Measurements from ENCODE around the gene KRTAP29-1.
"Not testable (repeated sequence)": the region's sequence is repeated elsewhere in the genome, so short reads cannot be mapped to it uniquely, and the experiment has no call there.

KRTAP29-1 gene

GRCh38 chr17:41301916-41302901, at the start of gene KRTAP29-1:
KRTAP29-1 (minus strand) TSS chr17:41302851; CDS start chr17:41302851, 0 bp downstream.
- intact Hi-C loops (cut with DNase I; ENCODE audit: low total_unique reads) = no loop called here
- Histone ChIP-seq H3K9me3 (no peaks in the 10 kb centered on the region), H3K36me3 (no peaks in the 10 kb centered on the region), H3K27ac (no peak within 1 kb of the TSS), H3K4me1 (peaks cover 0 to 3% (median 0%) of the 10 kb centered on the region in 4 donors), H3K4me3 (no peak within 1 kb of the TSS), H3K27me3 (peaks cover 0 to 4% of the 10 kb centered on the region in 2 donors)
- no peak for TF ChIP-seq CTCF (IDR thresholded peaks at IDR 0.05)
- DNase-seq = no peak

- Histone ChIP-seq H3K4me3 (no peak overlapping the region), H3K9me3 (peaks cover 0 to 2% (median 0%) of the 10 kb centered on the region in 3 donors), H3K27me3 (no peaks in the 10 kb centered on the region), H3K27ac (no peak overlapping the region), H3K4me1 (no peaks in the 10 kb centered on the region), H3K36me3 (no peaks in the 10 kb centered on the region)
- no peak for TF ChIP-seq CTCF (IDR thresholded peaks at IDR 0.05)
- intact Hi-C loops (cut with DNase I; ENCODE audit: low total_unique reads) = no loop called here
- no peak for DNase-seq
These were observed 48.5 kb upstream of the KRTAP29-1 start for GRCh38 chr17:41351177-41351576.

GRCh38 chr17:41350381-41350878, 47.8 kb upstream of the KRTAP29-1 start, which contains the start of gene KRT33A:
KRT33A (minus strand) TSS chr17:41350828; CDS start chr17:41350767, 61 bp downstream.
- H3K4me3 ChIP-seq; H3K9me3 ChIP-seq; H3K4me1 ChIP-seq; DNase-seq; H3K27me3 ChIP-seq; intact Hi-C loops (cut with DNase I; ENCODE audit: low total_unique reads); H3K36me3 ChIP-seq; H3K27ac ChIP-seq: not testable (repeated sequence)

GRCh38 chr17:41347869-41348760, 45.5 kb upstream of the KRTAP29-1 start:
- Histone ChIP-seq H3K36me3 (no peaks in the 10 kb centered on the region), H3K9me3 (no peaks in the 10 kb centered on the region), H3K4me3 (no peak overlapping the region), H3K27ac (no peak overlapping the region), H3K4me1 (no peaks in the 10 kb centered on the region), H3K27me3 (no peaks in the 10 kb centered on the region)
- no peak for TF ChIP-seq CTCF (IDR thresholded peaks at IDR 0.05)
- DNase-seq = no peak
- intact Hi-C loops (cut with DNase I; ENCODE audit: low total_unique reads) = no loop called here

GRCh38 chr17:41346421-41346820, 43.8 kb upstream of the KRTAP29-1 start:
- H3K27me3 ChIP-seq; intact Hi-C loops (cut with DNase I; ENCODE audit: low total_unique reads); H3K9me3 ChIP-seq; H3K36me3 ChIP-seq; H3K27ac ChIP-seq; H3K4me3 ChIP-seq; H3K4me1 ChIP-seq; DNase-seq: not testable (repeated sequence)

GRCh38 chr17:41345992-41346391, 43.3 kb upstream of the KRTAP29-1 start:
- H3K27ac ChIP-seq = no peak overlapping the region
- intact Hi-C loops (cut with DNase I; ENCODE audit: low total_unique reads) = no loop called here
- TF ChIP-seq CTCF (IDR thresholded peaks at IDR 0.05) = no peak
- DNase-seq = no peak
- no peaks in the 10 kb centered on the region for H3K9me3 ChIP-seq
- no peaks in the 10 kb centered on the region for H3K27me3 ChIP-seq
- no peak overlapping the region for H3K4me3 ChIP-seq
- H3K4me1 ChIP-seq = no peaks in the 10 kb centered on the region
- H3K36me3 ChIP-seq = no peaks in the 10 kb centered on the region

Measured in tibial artery (tissue), 4 donors.